Activated CD4-positive, alpha-beta T cell treated with anti-CD3 and anti-CD28 coated beads for 24 hours (primary cell): ENCODE data around the gene MGAT2.
"Not testable (repeated sequence)": the region's sequence is repeated elsewhere in the genome, so short reads cannot be mapped to it uniquely, and the experiment has no call there.

ENCODE experiments used
- DNase-seq, 2 donors: peaks; one replicate each; pipeline ENCODE4 v3.0.0-alpha.2; 2020; ENCODE audit warnings: low read depth in 2 of 2

MGAT2 gene

DNA sequence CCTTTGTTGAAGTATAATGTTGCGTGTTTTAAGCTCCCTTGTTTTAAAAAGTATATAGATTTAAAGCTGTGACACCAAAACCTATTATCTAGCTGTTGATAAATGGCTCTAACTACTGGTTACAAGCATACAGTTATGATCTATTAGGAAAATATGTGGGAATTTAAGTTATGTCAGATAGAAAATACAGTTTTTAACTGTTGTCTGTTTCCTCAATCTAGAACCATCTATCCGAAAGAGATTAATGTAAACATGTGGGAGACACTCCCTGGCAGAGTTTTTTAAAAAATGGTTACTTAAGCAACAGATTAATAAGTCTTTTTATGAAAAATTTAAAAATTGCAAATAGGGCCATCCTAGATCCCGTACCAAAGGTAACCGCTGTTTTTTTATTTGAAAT, 8.3 kb upstream of the MGAT2 start:
- no peak for DNase-seq

DNA sequence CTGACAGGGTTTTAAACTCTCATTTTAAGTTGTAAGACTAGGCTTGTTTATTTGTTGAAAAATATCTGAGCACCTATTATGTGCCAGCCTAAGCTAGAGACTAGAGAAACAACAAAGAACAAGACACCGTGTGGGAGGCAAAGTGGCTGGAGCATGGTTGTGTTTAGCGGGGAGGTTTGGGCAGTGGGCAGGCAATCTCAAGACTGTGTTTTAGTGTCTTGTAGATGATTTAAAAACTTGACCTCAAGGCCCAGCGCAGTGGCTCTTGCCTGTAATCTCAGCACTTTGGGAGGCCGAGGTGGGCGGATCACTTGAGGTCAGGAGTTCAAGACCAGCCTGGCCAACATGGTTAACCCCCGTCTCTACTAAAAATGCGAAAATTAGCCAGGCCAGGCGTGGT, 7.9 kb upstream of the MGAT2 start:
- no peak for DNase-seq

DNA sequence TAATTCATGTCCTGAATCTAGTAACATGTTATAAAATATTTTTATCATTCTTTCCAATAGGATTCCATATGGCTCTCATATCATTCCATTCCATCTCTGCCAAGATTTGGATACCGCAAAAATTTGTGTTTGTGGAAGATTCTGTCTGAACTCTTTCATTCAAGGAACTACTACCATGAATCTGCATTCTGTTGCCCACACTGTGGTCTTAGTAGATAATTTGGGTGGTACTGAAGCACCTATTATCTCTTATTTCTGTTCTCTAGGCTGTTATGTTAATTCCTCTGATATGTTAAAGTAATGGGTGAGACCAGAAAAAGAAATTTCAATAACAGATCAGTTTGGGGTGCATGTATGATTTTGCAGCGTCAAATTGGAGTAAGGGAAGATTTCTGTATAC, 6.4 kb upstream of the MGAT2 start:
- DNase-seq = no peak

DNA sequence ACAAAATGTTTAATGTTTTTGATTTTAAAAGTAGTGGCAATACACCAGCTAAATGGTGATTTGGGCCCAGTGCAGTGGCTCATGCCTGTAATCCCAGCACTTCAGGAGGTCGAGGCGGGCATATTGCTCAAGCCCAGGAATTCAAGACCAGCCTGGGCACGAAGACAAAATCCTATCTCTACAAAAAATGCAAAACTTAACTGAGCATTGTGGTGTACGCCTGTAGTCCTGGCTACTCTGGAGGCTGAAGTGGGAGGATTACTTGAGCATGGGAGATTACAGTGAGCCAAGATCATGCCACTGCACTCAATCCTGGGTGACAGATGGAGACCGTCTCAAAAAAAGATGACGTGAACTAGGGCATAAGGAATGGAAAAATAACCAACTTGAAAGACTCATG, 4.8 kb upstream of the MGAT2 start:
- DNase-seq = no peak

DNA sequence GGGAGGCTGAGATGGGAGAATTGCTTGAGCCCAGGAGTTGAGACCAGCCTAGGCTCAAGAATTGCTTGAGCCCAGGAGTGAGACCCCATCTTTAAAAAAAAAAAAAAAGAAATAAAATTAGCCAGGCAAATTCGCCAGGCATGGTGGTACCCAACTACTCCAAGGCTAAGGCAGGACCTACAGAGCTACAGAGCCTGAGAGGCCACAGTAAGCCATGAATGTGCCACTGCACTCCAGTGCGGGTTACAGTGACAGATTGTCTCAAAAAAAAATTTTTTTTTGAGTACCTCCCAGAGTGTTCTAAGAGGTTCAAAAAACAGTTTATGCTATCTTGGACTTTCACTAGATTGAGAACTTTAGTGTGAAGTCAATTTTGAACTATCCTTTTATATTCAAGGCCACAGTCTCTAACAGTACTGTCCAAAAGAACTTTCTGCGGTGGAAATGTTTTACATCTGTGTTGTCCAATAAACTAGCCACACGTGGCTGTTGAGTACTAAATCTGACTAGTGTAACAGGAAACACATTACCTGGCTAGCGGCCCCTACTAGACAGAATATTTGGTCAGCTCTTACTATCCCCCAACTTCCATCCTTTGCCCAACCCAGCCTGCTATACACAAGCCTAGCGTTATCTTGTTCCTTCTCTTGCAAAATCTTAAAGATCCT, 2.6 kb upstream of the MGAT2 start:
- DNase-seq = no peak

DNA sequence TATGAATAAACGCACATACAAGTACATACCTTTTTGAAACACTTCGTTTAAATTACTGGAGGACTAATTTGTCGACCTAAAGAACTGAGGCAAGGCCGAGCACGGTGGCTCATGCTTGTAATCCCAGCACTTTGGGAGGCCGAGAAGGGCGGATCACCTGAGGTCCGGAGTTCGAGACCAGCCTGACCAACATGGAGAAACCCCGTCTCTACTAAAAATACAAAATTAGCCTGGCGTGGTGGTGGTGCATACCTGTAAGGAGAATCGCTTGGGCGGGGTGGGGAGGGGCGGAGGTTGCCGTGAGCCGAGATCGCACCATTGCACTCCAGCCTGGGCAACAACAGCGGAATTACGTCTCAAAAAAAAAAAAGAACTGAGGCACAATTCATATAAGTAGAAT, 1.3 kb upstream of the MGAT2 start:
- DNase-seq = not testable (repeated sequence)

GRCh38 chr14:49619730-49620129, 869 bp upstream of the MGAT2 start:
- DNase-seq = no peak

- DNase-seq = peak; percentile 31 to 44
Observed at GRCh38 chr14:49621114-49621881, 699 bp downstream of the MGAT2 start.

DNA sequence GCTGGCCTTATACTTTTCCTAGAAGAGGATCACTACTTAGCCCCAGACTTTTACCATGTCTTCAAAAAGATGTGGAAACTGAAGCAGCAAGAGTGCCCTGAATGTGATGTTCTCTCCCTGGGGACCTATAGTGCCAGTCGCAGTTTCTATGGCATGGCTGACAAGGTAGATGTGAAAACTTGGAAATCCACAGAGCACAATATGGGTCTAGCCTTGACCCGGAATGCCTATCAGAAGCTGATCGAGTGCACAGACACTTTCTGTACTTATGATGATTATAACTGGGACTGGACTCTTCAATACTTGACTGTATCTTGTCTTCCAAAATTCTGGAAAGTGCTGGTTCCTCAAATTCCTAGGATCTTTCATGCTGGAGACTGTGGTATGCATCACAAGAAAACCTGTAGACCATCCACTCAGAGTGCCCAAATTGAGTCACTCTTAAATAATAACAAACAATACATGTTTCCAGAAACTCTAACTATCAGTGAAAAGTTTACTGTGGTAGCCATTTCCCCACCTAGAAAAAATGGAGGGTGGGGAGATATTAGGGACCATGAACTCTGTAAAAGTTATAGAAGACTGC, 1.5 kb downstream of the MGAT2 start:
- no peak for DNase-seq

GRCh38 chr14:49623387-49623786, 2.8 kb downstream of the MGAT2 start:
- DNase-seq = no peak

GRCh38 chr14:49623941-49624839, 3.6 kb downstream of the MGAT2 start:
- no peak for DNase-seq

GRCh38 chr14:49633640-49634546, 13.3 kb downstream of the MGAT2 start:
- peak; percentile 91 for DNase-seq

GRCh38 chr14:49634547-49635334, 14.1 kb downstream of the MGAT2 start, which contains the start of gene DNAAF2:
TSS of gene DNAAF2 (minus strand) at chr14:49635244. CDS start at chr14:49635149, 95 bp downstream.
- peak; percentile 36 to 38 for DNase-seq

DNA sequence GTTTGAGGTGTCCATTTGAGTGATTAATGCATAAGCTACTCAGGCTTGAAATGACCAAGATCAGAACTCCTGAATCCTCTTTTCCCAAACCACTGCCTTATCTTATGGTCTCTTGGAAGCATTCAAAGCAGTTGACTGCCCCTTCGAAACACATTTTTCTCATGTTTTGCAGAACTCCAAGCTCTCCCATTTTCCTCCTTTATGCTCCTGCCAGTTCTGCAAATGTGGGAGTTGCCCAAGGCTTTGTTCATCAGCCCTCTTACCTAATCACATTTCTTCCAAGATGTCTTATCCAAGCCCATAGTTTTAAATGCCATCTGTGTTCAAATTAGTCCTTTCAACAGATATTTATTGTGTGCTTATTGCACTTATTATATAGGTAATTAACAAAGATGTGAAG, 16.3 kb downstream of the MGAT2 start:
- DNase-seq = no peak

GRCh38 chr14:49637534-49638078, 17.0 kb downstream of the MGAT2 start:
- DNase-seq = no peak

DNA sequence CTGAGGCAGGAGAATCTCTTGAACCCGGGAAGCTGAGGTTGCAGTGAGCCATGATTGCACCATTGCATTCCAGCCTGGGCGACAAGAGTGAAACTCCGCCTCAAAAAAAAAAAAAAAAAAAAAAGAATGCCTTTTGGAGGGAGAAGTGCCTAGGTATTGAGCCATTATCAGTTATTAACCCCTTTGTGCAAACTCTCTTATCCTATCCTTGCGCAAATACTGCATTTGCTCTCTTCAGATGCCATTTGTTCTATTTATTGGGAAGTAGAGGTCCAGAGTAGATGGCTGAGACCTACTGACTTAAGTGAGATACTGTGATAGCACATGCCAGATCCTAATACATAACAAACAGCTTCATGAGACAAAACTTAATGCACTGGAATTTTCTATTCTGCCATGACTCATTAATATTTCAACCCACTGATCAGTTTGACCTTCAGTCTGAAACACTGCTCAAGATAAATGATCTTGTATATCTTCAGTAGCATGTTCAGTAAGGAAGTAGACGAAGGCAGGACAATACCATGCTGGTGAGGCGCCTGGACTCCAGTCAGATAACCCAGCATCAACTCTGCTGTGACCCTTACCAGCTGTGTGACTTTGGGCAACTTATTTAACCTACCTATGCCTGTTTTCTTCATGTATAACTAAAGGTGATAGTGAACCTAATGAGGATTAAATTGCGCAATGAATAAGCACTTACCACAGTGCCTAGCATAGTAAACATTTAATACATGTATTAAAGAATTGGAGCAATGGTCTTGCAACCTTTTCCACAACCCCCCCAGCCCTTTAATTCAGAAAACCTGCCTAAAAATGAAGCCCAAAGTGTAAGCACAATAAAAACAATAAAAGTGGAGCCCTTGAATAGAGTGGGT, 20.2 kb downstream of the MGAT2 start:
- no peak for DNase-seq

- DNase-seq = no peak
Observed at GRCh38 chr14:49641697-49642129, 21.1 kb downstream of the MGAT2 start.

GRCh38 chr14:49642163-49642562, 21.6 kb downstream of the MGAT2 start:
- no peak for DNase-seq

GRCh38 chr14:49653508-49653907, 32.9 kb downstream of the MGAT2 start:
- DNase-seq = no peak
